HG03135 (cell line): ENCODE measurements around the gene GNA12.
"Not testable (repeated sequence)": the region's sequence is repeated elsewhere in the genome, so short reads cannot be mapped to it uniquely, and the experiment has no call there.

Experiments used
- ATAC-seq: cut with Tn5 transposase; IDR thresholded peaks from one replicate; pipeline ENCODE4 v1.9.1; 2021; ENCODE audit warnings: mild to moderate bottlenecking, moderate library complexity; ENCODE audit not compliant: unreplicated experiment

Gene GNA12

GRCh38 chr7:2864999-2865670, 21.0 kb upstream of the GNA12 start:
- ATAC-seq: no peak

- ATAC-seq: no peak
These were observed 20.3 kb upstream of the GNA12 start for GRCh38 chr7:2864204-2864985.

DNA sequence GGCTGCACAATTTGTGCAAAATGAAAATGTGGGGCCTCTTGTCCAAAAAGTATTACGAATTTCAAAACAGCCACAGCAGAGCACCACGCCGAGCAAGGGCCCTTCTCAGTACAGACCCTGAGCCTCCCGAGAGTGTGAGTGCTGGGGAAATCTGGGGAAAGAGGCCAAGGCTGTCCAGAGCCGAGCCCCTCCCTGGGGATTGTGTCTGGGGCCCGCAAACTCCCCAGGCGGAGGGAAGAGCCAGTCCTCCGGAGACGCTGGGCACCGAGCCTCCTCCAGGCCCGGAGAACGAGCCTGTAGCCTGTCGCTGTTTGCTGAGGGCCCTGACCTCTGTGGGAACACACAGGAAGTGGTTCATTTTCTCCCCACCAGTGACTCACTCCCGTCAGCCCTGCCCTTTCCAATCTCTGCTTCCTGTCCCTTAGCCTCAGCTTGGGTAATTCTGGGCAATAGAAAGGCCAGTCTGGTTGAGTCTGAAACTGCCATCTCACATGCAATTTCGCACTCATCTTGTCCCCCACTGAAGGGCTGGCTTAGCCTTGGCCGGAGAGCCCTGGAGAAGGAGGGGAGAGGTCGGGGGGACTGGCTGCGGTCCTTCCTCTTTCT, 19.5 kb upstream of the GNA12 start:
- peak; percentile 93 for ATAC-seq

DNA sequence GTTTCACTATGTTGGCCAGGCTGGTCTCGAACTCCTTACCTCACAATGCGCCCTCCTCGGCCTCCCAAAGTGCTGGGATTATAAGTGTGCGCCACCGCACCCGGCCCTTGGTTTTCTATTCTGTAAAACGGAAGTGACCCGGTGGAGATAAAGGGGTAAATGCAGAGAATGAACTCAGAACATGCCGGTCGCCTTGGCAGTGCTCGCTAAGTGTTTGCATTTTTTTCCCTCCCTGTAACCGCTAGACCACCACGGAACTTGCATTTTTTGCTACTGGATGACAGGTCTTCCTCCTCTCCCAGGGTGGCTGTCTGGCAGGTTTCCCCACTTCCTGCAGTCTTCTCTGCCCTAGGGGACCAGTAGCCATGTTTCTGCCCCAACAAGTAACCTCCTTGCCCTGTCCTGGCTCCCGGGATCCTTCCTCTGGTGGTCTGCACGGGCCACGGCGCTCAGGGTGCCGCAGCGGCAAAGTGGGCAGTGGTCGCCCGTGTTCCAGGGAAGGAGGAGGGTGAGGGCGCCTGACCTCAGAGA, 18.8 kb upstream of the GNA12 start:
- peak; percentile 4 for ATAC-seq

DNA sequence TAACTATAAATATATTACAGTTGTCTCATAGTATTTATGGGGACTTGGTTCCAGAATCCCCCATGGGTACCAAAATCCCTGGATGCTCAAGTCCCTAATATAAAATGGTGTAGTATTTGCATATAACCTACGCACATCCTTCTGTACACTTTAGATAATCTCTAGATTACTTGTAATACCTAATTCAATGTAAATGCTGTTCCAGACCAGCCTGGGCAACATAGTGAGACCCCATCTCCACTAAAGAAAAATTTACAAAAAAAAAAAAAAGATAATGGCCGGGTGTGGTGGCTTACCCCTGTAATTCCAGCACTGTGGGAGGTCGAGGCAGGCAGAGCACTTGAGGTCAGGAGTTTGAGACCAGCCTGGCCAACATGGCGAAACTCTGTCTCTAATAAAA, 17.4 kb upstream of the GNA12 start:
- no peak for ATAC-seq

GRCh38 chr7:2860627-2861133, 16.6 kb upstream of the GNA12 start:
- no peak for ATAC-seq

DNA sequence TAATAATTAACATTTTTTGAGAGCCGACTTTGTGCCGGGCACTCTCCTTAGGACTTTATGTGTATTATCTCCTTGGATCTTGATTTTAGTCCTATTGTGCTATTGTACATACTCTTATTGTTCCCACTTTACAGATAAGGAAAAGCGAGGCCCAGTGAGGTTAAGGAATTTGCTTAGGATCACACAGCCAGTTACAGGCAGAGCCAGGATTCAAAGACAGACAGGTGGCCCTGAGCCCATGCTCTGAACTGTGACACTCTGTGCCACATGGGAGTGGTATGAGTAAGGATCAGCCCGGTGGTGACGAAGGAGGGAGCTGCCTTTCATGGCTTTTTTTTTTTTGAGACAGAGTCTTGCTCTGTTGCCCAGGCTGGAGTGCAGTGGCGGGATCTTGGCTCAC, 15.8 kb upstream of the GNA12 start:
- no peak for ATAC-seq

GRCh38 chr7:2858621-2859020, 14.5 kb upstream of the GNA12 start:
- no peak for ATAC-seq

DNA sequence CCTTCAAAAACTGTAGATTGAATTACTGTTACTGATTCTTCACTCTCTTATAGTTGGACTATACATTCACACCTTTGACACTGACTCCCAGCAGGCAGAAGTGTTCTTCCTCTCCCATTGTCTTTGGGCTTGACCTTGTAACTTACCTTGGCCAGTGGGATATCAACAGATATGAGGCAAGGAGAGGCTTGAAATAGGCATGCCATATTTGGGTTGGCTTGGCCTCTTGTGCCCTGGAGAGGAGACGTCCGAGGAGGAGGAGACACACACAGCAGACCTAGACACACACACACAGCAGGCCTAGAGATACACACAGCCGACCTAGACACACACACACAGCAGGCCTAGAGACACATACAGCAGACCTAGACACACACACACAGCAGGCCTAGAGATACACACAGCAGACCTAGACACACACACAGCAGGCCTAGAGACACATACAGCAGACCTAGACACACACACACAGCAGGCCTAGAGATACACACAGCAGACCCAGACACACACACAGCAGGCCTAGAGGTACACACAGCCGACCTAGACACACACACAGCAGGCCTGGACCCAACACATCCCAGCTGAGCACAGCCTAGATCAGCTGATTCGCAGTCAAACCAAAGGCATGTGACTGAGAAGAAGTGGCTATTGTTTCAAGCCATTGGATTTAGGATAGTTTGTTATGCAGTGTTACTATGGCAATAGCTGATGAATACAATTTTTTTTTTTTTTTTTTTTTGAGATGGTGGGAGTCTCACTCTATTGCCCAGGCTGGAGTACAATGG, 12.5 kb upstream of the GNA12 start:
- no peak for ATAC-seq

GRCh38 chr7:2855386-2855785, 11.3 kb upstream of the GNA12 start:
- ATAC-seq: no peak

GRCh38 chr7:2853552-2853951, 9.4 kb upstream of the GNA12 start:
- ATAC-seq: not testable (repeated sequence)

DNA sequence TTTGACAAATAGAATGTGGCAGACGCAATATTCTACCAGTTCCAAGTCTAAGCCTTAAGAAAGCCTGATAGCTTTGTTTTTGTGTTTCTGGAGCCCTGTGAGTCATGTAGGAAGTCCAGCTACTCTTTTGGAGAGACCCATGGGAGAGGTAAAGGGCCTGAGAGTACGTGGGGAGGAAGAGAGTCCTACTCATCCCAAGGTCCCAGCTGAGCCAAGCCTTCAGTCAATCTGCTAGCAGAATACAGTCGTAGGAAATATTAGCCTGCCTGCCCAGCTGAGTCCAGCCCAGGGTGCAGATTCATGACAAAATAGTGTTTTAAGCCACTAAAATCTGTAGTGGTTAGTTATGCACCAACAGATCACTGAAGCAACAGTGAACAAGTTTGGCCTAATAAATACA, 9.0 kb upstream of the GNA12 start:
- no peak for ATAC-seq

- no peak for ATAC-seq
These were observed 7.4 kb upstream of the GNA12 start for GRCh38 chr7:2851497-2851896.

- ATAC-seq: no peak
These were observed 6.0 kb upstream of the GNA12 start for GRCh38 chr7:2849941-2850766.

- no peak for ATAC-seq
These were observed 1.0 kb upstream of the GNA12 start for GRCh38 chr7:2845034-2845592.

GRCh38 chr7:2843711-2844152, 376 bp downstream of the GNA12 start:
- ATAC-seq: peak; percentile 26

DNA sequence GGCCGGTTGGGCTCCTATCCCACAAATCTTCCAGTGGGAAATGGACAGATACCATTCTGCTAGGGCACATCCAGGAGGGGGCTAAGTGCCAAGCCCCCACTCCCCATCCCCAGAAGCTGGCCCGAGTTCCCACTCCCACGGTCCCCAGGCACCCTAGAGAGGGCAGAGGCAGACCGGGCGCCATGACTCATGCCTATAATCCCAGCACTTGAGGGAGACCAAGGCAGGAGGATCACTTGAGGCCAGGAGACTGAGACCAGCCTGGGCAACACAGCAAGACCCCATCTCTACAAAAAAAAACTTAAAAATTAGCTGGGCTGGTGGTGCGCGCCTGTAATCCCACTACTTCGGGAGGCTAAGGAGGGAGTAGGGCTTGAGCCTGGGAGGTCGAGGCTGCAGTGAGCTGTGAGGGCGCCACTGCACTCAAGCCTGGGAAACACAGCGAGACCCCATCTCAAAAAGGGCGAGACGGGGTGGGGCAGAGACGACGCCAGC, 870 bp downstream of the GNA12 start:
- no peak for ATAC-seq

- no peak for ATAC-seq
These were observed 2.2 kb downstream of the GNA12 start for GRCh38 chr7:2841907-2842306.

DNA sequence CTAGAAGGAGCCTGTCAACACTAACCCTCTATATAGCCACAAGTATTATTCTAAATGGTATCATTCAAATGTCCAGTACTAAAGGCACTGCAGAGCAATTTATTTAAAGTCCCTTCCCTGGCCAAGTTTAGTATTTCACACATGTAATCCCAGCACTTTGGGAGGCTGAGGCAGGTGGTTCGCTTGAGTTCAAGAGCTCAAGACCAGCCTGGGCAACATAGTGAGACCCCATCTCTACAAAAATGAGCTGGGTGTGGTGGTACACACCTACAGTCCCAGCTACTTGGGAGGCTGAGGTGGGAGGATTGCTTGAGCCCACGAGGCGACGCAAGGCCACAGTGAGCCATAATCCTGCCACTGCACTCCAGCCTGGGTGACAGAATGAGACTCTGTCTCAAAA, 3.6 kb downstream of the GNA12 start:
- no peak for ATAC-seq
